GM18861 (cell line): ENCODE results near the gene ARAP2.

Source experiments
- ATAC-seq: cut with Tn5 transposase; IDR thresholded peaks from one replicate; pipeline ENCODE4 v1.9.1; 2021; ENCODE audit not compliant: unreplicated experiment

Gene ARAP2

DNA sequence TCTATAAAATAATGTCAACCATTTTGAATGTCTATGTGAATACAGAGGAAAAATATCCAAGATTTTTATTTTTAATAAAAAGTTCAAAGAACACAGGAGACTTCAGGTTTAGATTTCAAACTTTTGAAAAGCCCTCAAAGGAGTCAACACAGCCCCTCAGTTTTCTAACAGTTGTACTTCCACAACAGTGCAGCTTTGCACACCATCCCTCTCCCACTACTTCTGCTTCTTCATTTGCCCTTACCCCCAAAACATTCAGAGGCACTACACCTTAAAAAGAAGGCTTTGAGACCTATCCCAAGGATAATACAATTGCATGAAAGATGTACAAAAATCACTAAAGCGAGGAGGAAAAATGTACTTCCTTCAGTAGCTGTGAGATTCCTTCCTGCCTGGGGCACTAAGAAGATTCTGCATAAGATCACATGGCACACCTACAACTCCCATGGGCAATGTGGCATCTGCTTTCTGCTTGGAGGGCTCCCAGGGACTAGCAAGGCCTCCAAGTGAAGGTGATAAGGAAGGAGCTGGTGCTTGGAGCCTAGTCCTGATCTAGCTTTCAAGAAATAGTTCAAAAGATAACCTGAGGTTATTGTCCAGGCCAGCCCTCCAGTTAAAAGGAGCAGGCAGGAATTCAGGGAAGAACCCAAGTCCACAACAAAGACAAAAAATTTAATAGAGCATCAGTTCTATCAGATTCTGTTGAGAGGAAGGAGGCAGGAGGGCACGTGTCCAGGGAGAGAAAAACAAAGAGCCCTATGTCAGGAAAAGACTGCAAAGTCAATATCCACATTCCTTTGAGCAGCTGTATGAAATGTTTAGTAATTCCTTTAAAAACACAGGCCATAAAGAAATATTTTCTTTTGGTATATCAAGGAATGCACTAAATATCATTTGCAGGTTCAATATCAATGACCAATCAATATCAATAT lies 19.1 kb downstream of the ARAP2 start:
- no peak for ATAC-seq

- no peak for ATAC-seq
These were observed 21.6 kb downstream of the ARAP2 start for GRCh38 chr4:36222702-36223101.

DNA sequence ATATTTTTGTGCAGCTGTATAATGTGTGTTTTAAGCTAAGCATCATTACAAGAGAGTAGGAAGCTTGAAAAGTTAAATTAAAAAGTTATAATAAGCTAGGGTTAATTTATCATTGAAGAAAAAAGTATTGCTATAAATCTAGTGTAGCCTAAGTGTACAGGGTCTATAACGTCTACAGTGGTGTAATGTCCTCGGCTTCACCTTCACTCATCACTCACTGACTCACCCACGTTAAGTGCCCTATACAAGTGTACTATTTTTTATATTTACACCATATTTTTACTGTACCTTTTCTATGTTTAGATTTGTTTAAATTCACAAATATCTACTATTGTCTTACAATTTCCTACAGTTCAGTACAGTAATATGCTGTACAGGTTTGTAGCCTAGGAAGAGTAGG lies 23.5 kb downstream of the ARAP2 start:
- no peak for ATAC-seq

DNA sequence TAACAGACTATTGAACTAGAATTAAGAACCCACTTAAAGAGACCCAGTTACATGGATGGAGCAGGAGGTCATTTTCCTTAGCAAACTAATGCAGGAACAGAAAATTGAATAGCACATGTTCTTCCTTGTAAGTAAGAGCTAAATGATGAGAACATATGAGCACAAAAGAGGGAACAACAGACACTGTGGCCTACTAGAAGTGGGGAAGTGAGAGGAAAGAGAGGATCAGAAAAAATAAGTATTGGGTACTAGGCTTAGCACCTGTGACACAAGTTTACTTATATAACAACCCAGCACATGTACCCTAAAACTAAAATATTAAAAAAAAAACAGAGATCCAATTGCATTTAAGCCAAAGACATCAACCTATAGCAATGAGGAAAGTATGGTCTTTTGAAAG lies 26.2 kb downstream of the ARAP2 start:
- ATAC-seq: peak; percentile 37

- ATAC-seq: no peak
These were observed 28.7 kb downstream of the ARAP2 start for GRCh38 chr4:36215627-36216026.

DNA sequence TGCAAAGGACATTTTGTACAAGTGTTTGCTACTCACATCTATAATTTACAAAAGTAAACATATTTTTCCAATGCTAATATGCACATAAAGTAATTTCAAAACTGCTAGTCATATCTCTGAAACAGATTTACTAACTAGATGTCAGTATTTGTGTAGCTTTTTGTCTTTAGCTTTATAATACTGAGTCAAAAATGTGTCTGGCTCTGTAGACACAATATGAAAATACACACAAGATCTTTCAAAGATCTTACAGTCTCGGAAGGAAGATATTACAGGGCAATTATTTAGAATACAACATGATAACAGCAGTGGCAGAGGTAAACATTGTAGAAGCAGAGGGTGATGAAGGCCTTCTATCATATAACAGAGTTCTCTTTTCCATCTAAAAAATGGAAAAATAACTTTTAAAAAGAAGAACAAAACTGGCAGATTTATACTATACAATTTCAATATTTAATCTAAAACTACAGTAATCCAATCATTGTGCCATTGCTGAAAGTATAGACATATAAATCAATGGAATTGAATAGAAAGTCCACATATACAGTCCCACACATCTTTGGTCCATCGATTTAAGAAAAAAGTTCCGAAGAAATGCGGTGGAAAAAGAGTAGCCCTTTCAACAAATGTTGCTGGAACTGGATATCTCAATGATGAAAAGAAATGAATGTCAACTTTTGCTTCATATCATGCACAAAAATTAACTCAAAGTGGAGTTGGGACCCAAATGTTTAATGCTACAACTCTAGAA lies 29.4 kb downstream of the ARAP2 start:
- ATAC-seq: no peak

- ATAC-seq: no peak
These were observed 30.3 kb downstream of the ARAP2 start for GRCh38 chr4:36213977-36214376.

- no peak for ATAC-seq
These were observed 33.2 kb downstream of the ARAP2 start for GRCh38 chr4:36211084-36211483.

DNA sequence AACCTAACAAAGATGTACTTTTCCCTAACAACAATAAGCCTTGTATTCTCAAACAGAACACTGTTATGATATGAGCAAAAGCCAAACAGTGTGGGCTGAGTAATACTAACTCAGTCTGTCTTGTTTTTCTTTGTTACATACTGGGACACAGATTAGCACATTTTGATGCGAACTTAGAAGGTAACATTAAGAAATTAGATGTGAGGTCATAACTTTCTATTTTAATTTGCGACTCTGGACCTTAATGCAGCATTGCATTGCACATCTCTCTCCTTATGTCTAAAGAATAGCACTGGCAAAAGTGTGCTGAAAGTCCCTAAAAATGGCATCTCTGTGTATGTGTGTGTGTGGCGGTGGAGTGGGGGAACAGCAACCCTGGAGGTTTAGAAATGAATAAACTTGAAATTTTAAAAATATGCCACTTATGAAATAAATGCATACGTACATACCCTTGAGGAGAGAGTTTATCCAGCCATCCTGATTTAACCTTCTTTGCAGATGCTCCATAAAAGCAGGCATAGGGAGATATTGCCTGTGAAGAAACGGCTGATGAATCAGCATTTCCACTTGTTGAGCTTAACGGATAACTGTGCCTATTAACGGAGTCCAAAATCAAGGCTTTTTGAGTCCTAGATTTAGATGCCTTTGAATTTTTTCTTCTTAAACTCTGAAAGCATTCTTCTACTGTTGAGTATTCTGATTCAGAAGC lies 34.2 kb downstream of the ARAP2 start:
- ATAC-seq: peak; percentile 30

GRCh38 chr4:36208893-36209473 lies 35.3 kb downstream of the ARAP2 start:
- ATAC-seq: peak; percentile 84

DNA sequence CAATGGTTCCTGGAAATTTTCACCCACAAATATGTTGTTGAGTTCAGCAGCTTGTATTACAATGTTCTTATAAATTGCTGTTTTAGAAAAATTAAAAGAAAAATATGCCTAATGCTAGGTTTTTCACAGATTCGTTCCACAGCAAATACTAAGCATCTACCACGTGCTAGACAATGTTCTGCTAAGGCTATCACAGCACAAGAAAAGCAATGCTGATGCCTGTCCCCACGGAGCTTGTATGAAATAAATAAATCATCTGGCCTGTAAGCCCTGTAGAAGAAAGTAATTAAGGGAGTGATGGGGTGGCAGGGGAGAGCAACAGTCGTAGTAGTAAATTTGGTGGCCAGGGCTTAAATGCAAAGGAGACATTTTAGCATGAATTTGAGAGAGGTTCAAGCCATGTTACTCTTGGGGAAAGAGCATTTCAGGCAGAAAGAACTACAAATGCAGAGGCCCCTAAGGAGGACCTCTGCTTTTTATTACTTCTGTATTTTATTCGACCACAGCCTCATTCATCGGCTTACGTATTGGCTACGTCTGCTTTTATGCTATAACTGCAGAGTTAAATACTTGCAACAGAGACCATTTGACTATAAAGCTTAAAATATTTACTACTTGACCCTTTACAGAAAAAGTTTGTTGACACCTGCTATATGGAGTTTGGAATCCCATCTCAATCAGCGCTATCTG lies 36.3 kb downstream of the ARAP2 start:
- ATAC-seq: no peak

GRCh38 chr4:36207367-36207766 lies 36.9 kb downstream of the ARAP2 start:
- no peak for ATAC-seq

GRCh38 chr4:36206603-36207311 lies 37.6 kb downstream of the ARAP2 start:
- no peak for ATAC-seq

GRCh38 chr4:36206012-36206411 lies 38.3 kb downstream of the ARAP2 start:
- no peak for ATAC-seq

GRCh38 chr4:36198861-36199260 lies 45.5 kb downstream of the ARAP2 start:
- no peak for ATAC-seq

- ATAC-seq: no peak
These were observed 46.1 kb downstream of the ARAP2 start for GRCh38 chr4:36198068-36198808.

DNA sequence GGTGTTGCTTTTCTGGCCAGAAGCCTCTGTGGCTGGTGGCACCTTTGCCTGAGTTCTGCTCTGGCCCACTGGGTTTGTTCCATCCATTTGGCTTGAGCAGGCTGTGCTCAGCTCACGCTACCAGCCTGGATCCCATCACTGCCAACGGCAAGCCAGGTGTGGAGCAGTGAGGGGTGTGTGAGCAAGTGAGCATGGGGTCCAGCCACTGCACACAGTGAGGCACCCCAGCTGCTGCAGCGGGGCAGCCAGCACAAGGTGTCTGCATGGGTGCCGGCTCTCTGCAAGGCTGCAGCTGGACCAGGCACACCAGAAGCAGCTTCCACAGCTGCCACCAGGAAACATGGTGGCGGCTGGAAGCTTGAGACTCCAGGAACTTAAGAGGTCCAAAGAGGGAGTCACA lies 46.8 kb downstream of the ARAP2 start:
- ATAC-seq: no peak

DNA sequence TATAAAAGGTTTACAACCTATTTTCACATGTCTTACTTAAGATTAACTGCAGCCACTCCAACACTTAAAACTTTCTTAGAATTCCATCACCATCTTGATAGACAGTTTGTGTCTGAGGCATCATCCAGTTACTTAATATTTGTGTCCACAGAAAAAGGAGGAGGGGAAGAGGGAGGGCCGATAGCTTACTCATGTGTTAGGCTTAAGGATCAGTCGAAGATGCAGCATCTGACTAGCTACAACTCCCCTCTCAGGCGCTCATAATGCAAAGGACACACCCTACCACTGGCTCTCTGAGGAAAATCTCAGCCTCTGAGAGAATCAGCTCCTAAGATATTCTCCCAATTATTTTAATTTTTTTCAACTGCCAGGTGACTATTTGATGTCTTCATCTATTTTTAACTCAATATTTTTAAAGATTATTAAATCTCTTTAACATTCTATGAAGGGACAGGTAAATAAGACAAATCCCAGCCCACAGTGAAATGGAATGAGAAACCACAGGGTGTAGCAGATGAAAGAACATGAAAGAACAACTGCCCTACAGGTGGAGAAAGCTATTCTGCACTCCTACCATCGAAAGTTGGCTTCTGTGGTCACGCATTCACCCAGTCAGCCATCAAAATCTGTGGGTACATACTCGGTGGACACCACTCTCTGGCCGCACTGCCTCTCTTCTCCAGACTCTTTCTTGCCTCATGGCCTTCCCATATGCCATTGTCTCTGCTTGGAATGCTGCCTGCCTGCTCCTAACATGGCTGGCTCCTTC lies 48.0 kb downstream of the ARAP2 start:
- no peak for ATAC-seq

- no peak for ATAC-seq
These were observed 51.4 kb downstream of the ARAP2 start for GRCh38 chr4:36192922-36193321.
